HG03139 (cell line): ENCODE data around the gene STK39.
"Not testable (repeated sequence)": the region's sequence is repeated elsewhere in the genome, so short reads cannot be mapped to it uniquely, and the experiment has no call there.

Experiments
- ATAC-seq: cut with Tn5 transposase; IDR thresholded peaks from one replicate; pipeline ENCODE4 v1.9.1; 2021; ENCODE audit not compliant: unreplicated experiment

The STK39 gene

GRCh38 chr2:168247341-168248261, at the start of gene STK39:
Gene STK39 (minus strand): TSS chr2:168247595. CDS start chr2:168247435, 160 bp downstream.
- ATAC-seq: peak; percentile 75

GRCh38 chr2:168295051-168295450, 47.7 kb upstream of the STK39 start:
- no peak for ATAC-seq

GRCh38 chr2:168294409-168294808, 47.0 kb upstream of the STK39 start:
- ATAC-seq: no peak

GRCh38 chr2:168293766-168294165, 46.4 kb upstream of the STK39 start:
- ATAC-seq: no peak

GRCh38 chr2:168290391-168290790, 43.0 kb upstream of the STK39 start:
- no peak for ATAC-seq

GRCh38 chr2:168289880-168290279, 42.5 kb upstream of the STK39 start:
- ATAC-seq: no peak

GRCh38 chr2:168286535-168286934, 39.1 kb upstream of the STK39 start:
- ATAC-seq: no peak

- ATAC-seq: no peak
These were observed 31.1 kb upstream of the STK39 start for GRCh38 chr2:168278424-168278888.

- ATAC-seq: no peak
These were observed 29.9 kb upstream of the STK39 start for GRCh38 chr2:168277276-168277675.

- no peak for ATAC-seq
These were observed 24.8 kb upstream of the STK39 start for GRCh38 chr2:168272225-168272624.

GRCh38 chr2:168262926-168263325, 15.5 kb upstream of the STK39 start:
- ATAC-seq: not testable (repeated sequence)

- ATAC-seq: no peak
These were observed 9.1 kb upstream of the STK39 start for GRCh38 chr2:168256448-168256847.

GRCh38 chr2:168255866-168256265, 8.5 kb upstream of the STK39 start:
- ATAC-seq: no peak

GRCh38 chr2:168255103-168255502, 7.7 kb upstream of the STK39 start:
- no peak for ATAC-seq

- no peak for ATAC-seq
These were observed 7.0 kb upstream of the STK39 start for GRCh38 chr2:168254158-168254935.

GRCh38 chr2:168253379-168253778, 6.0 kb upstream of the STK39 start:
- ATAC-seq: no peak

GRCh38 chr2:168252976-168253375, 5.6 kb upstream of the STK39 start:
- no peak for ATAC-seq

GRCh38 chr2:168246483-168247340, 683 bp downstream of the STK39 start:
- ATAC-seq: peak; percentile 48

- ATAC-seq: no peak
These were observed 1.3 kb downstream of the STK39 start for GRCh38 chr2:168246072-168246482.

- no peak for ATAC-seq
These were observed 2.1 kb downstream of the STK39 start for GRCh38 chr2:168245074-168245825.
